Measurements from ENCODE around the gene MYH6. TPM values are rescaled to one million over a fixed set of nuclear protein-coding genes. Genes with fewer than 3 reads are reported as not detected.
A peak's percentile ranks its signal among the peaks of the same experiment; 100 is the strongest.
"Not testable (repeated sequence)": the region's sequence is repeated elsewhere in the genome, so short reads cannot be mapped to it uniquely, and the experiment has no call there.

The MYH6 gene
- total and polyA plus RNA-seq, 3 experiments from 2014 or later = 0.09 TPM; not detected in 2

GRCh38 chr14:23432102-23432925, 24.2 kb upstream of the MYH6 start:
- ChIA-PET POLR2A (no interaction called here), CTCF (no interaction called here)
- no peak overlapping the region for H3K27ac Mint-ChIP-seq
- Histone ChIP-seq H3K9me3 (ENCODE audit: low read length) (no peaks in the 10 kb centered on the region), H3K36me3 (ENCODE audit: insufficient read depth, low read length) (no peaks in the 10 kb centered on the region), H3K27me3 (ENCODE audit: insufficient read depth, low read length, poor library complexity, severe bottlenecking) (no peaks in the 10 kb centered on the region), H3K4me1 (ENCODE audit: insufficient read depth, low read length) (no peaks in the 10 kb centered on the region), H3K4me3 (ENCODE audit: low read length) (no peak overlapping the region), H3K27ac (ENCODE audit: low read depth, low read length) (no peak overlapping the region)
- no peaks in the 10 kb centered on the region for H3K36me3 Mint-ChIP-seq
- H3K27me3 Mint-ChIP-seq = peaks cover 12 to 16% of the 10 kb centered on the region in 2 donors
- no peak overlapping the region for H3K4me3 Mint-ChIP-seq
- H3K4me1 Mint-ChIP-seq = no peaks in the 10 kb centered on the region
- no peak for DNase-seq
- H3K9me3 Mint-ChIP-seq = no peaks in the 10 kb centered on the region

- POLR2A ChIA-PET = no interaction called here
Measured at GRCh38 chr14:23431486-23431885, 23.4 kb upstream of the MYH6 start.

GRCh38 chr14:23430723-23431085, 22.6 kb upstream of the MYH6 start:
- Histone ChIP-seq H3K27ac (ENCODE audit: low read depth, low read length) (no peak overlapping the region), H3K27me3 (ENCODE audit: insufficient read depth, low read length, poor library complexity, severe bottlenecking) (no peaks in the 10 kb centered on the region), H3K4me3 (ENCODE audit: low read length) (no peak overlapping the region), H3K4me1 (ENCODE audit: insufficient read depth, low read length) (no peaks in the 10 kb centered on the region), H3K36me3 (ENCODE audit: insufficient read depth, low read length) (no peaks in the 10 kb centered on the region), H3K9me3 (ENCODE audit: low read length) (no peaks in the 10 kb centered on the region)
- H3K4me3 Mint-ChIP-seq = no peak overlapping the region
- ChIA-PET POLR2A (no interaction called here), CTCF (no interaction called here)
- peak overlapping the region in 1 of 8 donors; percentile 2 for H3K27ac Mint-ChIP-seq
- no peaks in the 10 kb centered on the region for H3K36me3 Mint-ChIP-seq
- DNase-seq = no peak
- H3K4me1 Mint-ChIP-seq = no peaks in the 10 kb centered on the region
- H3K27me3 Mint-ChIP-seq = peaks cover 12 to 16% of the 10 kb centered on the region in 2 donors
- H3K9me3 Mint-ChIP-seq = no peaks in the 10 kb centered on the region

More at GRCh38 chr14:23431486-23431885, 23.4 kb upstream of the MYH6 start:
- Mint-ChIP-seq H3K4me3 (no peak overlapping the region), H3K4me1 (no peaks in the 10 kb centered on the region), H3K9me3 (no peaks in the 10 kb centered on the region), H3K36me3 (no peaks in the 10 kb centered on the region), H3K27ac (no peak overlapping the region), H3K27me3 (peaks cover 12 to 16% of the 10 kb centered on the region in 2 donors)
- H3K4me3 ChIP-seq (ENCODE audit: low read length) = no peak overlapping the region
- no peaks in the 10 kb centered on the region for H3K27me3 ChIP-seq (ENCODE audit: insufficient read depth, low read length, poor library complexity, severe bottlenecking)
- H3K4me1 ChIP-seq (ENCODE audit: insufficient read depth, low read length) = no peaks in the 10 kb centered on the region
- no peak overlapping the region for H3K27ac ChIP-seq (ENCODE audit: low read depth, low read length)
- no peak for DNase-seq
- no peaks in the 10 kb centered on the region for H3K36me3 ChIP-seq (ENCODE audit: insufficient read depth, low read length)
- CTCF ChIA-PET = no interaction called here
- no peaks in the 10 kb centered on the region for H3K9me3 ChIP-seq (ENCODE audit: low read length)

GRCh38 chr14:23430016-23430722, 22.1 kb upstream of the MYH6 start:
- Histone ChIP-seq H3K4me3 (ENCODE audit: low read length) (no peak overlapping the region), H3K27me3 (ENCODE audit: insufficient read depth, low read length, poor library complexity, severe bottlenecking) (no peaks in the 10 kb centered on the region), H3K9me3 (ENCODE audit: low read length) (no peaks in the 10 kb centered on the region), H3K36me3 (ENCODE audit: insufficient read depth, low read length) (no peaks in the 10 kb centered on the region), H3K27ac (ENCODE audit: low read depth, low read length) (no peak overlapping the region), H3K4me1 (ENCODE audit: insufficient read depth, low read length) (no peaks in the 10 kb centered on the region)
- no peak overlapping the region for H3K4me3 Mint-ChIP-seq
- ChIA-PET CTCF (no interaction called here), POLR2A (no interaction called here)
- no peaks in the 10 kb centered on the region for H3K9me3 Mint-ChIP-seq
- DNase-seq = no peak
- H3K4me1 Mint-ChIP-seq = no peaks in the 10 kb centered on the region
- H3K36me3 Mint-ChIP-seq = no peaks in the 10 kb centered on the region
- peaks cover 9 to 16% of the 10 kb centered on the region in 2 donors for H3K27me3 Mint-ChIP-seq
- no peak overlapping the region for H3K27ac Mint-ChIP-seq

GRCh38 chr14:23428686-23429495, 20.8 kb upstream of the MYH6 start:
- Histone ChIP-seq H3K27me3 (ENCODE audit: insufficient read depth, low read length, poor library complexity, severe bottlenecking) (no peaks in the 10 kb centered on the region), H3K9me3 (ENCODE audit: low read length) (no peaks in the 10 kb centered on the region), H3K27ac (ENCODE audit: low read depth, low read length) (no peak overlapping the region), H3K4me3 (ENCODE audit: low read length) (no peak overlapping the region), H3K36me3 (ENCODE audit: insufficient read depth, low read length) (no peaks in the 10 kb centered on the region), H3K4me1 (ENCODE audit: insufficient read depth, low read length) (no peaks in the 10 kb centered on the region)
- ChIA-PET CTCF (no interaction called here), POLR2A (no interaction called here)
- Mint-ChIP-seq H3K9me3 (no peaks in the 10 kb centered on the region), H3K27ac (no peak overlapping the region), H3K36me3 (no peaks in the 10 kb centered on the region), H3K27me3 (peaks cover 7 to 18% of the 10 kb centered on the region in 2 donors), H3K4me3 (no peak overlapping the region), H3K4me1 (no peaks in the 10 kb centered on the region)
- peak in 1 of 5 donors; percentile 30 for DNase-seq

GRCh38 chr14:23425798-23426197, 17.7 kb upstream of the MYH6 start:
- H3K9me3 ChIP-seq (ENCODE audit: low read length); H3K4me3 Mint-ChIP-seq; H3K4me1 Mint-ChIP-seq; H3K27ac ChIP-seq (ENCODE audit: low read depth, low read length); H3K27me3 ChIP-seq (ENCODE audit: insufficient read depth, low read length, poor library complexity, severe bottlenecking); H3K4me1 ChIP-seq (ENCODE audit: insufficient read depth, low read length); H3K36me3 ChIP-seq (ENCODE audit: insufficient read depth, low read length); DNase-seq; H3K36me3 Mint-ChIP-seq; H3K27ac Mint-ChIP-seq; H3K9me3 Mint-ChIP-seq; H3K27me3 Mint-ChIP-seq; POLR2A ChIA-PET; H3K4me3 ChIP-seq (ENCODE audit: low read length): not testable (repeated sequence)
- CTCF ChIA-PET = interaction anchor here (1.4 kb wide), 1 partner anchor 46 kb away, joined by 3 read pairs; no protein-coding TSS in a partner anchor

- Histone ChIP-seq H3K36me3 (ENCODE audit: insufficient read depth, low read length) (no peaks in the 10 kb centered on the region), H3K9me3 (ENCODE audit: low read length) (no peaks in the 10 kb centered on the region), H3K27me3 (ENCODE audit: insufficient read depth, low read length, poor library complexity, severe bottlenecking) (no peaks in the 10 kb centered on the region), H3K4me1 (ENCODE audit: insufficient read depth, low read length) (no peaks in the 10 kb centered on the region), H3K4me3 (ENCODE audit: low read length) (no peak overlapping the region), H3K27ac (ENCODE audit: low read depth, low read length) (no peak overlapping the region)
- H3K9me3 Mint-ChIP-seq = no peaks in the 10 kb centered on the region
- no peaks in the 10 kb centered on the region for H3K4me1 Mint-ChIP-seq
- DNase-seq = no peak
- H3K27ac Mint-ChIP-seq = no peak overlapping the region
- peaks cover 7 to 10% of the 10 kb centered on the region in 2 donors for H3K27me3 Mint-ChIP-seq
- no peaks in the 10 kb centered on the region for H3K36me3 Mint-ChIP-seq
- ChIA-PET POLR2A (no interaction called here), CTCF (interaction anchor here (1.4 kb wide), 1 partner anchor 45 kb away, joined by 3 read pairs; no protein-coding TSS in a partner anchor)
- H3K4me3 Mint-ChIP-seq = no peak overlapping the region
Measured at GRCh38 chr14:23425169-23425568, 17.1 kb upstream of the MYH6 start.

GRCh38 chr14:23423657-23424056, 15.6 kb upstream of the MYH6 start:
- H3K36me3 ChIP-seq (ENCODE audit: insufficient read depth, low read length) = no peaks in the 10 kb centered on the region
- no peak overlapping the region for H3K4me3 Mint-ChIP-seq
- no peak overlapping the region for H3K27ac Mint-ChIP-seq
- no peaks in the 10 kb centered on the region for H3K36me3 Mint-ChIP-seq
- no peaks in the 10 kb centered on the region for H3K4me1 ChIP-seq (ENCODE audit: insufficient read depth, low read length)
- CTCF ChIA-PET = interaction anchor here (1.3 kb wide), 1 partner anchor 44 kb away, joined by 4 read pairs; no protein-coding TSS in a partner anchor
- DNase-seq = no peak
- H3K9me3 ChIP-seq (ENCODE audit: low read length) = no peaks in the 10 kb centered on the region
- H3K9me3 Mint-ChIP-seq = no peaks in the 10 kb centered on the region
- no peaks in the 10 kb centered on the region for H3K4me1 Mint-ChIP-seq
- peaks cover 10 to 14% of the 10 kb centered on the region in 2 donors for H3K27me3 Mint-ChIP-seq
- H3K27me3 ChIP-seq (ENCODE audit: insufficient read depth, low read length, poor library complexity, severe bottlenecking) = no peaks in the 10 kb centered on the region
- POLR2A ChIA-PET = no interaction called here
- no peak overlapping the region for H3K27ac ChIP-seq (ENCODE audit: low read depth, low read length)
- no peak overlapping the region for H3K4me3 ChIP-seq (ENCODE audit: low read length)
